Sigmoid colon (tissue), 4 donors: ENCODE results near the gene PARVG.

ENCODE experiments used
- CTCF ChIP-seq, 4 experiments: fragments of 450-650 bp in 3 of 4; fragments of 200-600 bp in 1 of 4; IDR thresholded peaks; one replicate each; pipeline ENCODE4 v1.5.1; 2016 to 2019; ENCODE audit warnings: antibody characterized with exemption in 4 of 4, mild to moderate bottlenecking in 3 of 4, moderate library complexity in 2 of 4
- EP300 ChIP-seq, 4 donors: sonication (generic); formaldehyde crosslinking; IDR thresholded peaks; one replicate each; pipeline ENCODE4 v1.6.1; 2017; ENCODE audit warnings: antibody characterized with exemption in 4 of 4
- POLR2A ChIP-seq, 2 donors: fragments of 450-650 bp; IDR thresholded peaks; one replicate each; pipeline ENCODE4 v1.6.1; 2016; ENCODE audit warnings: antibody characterized with exemption in 2 of 2, mild to moderate bottlenecking in 2 of 2, moderate library complexity in 2 of 2
- POLR2AphosphoS5 ChIP-seq, 4 donors: sonication (generic); formaldehyde crosslinking; IDR thresholded peaks; one replicate each; pipeline ENCODE4 v1.6.1; 2017; ENCODE audit warnings: antibody characterized with exemption in 4 of 4

- TF ChIP-seq CTCF (IDR thresholded peaks at IDR 0.05): no peak
- TF ChIP-seq POLR2A (IDR thresholded peaks at IDR 0.05): no peak
- no peak for TF ChIP-seq POLR2AphosphoS5 (IDR thresholded peaks at IDR 0.05)
- TF ChIP-seq EP300 (IDR thresholded peaks at IDR 0.05): no peak
Observed at GRCh38 chr22:44139773-44140172, 41.0 kb upstream of the PARVG start.
